ENCODE results near the gene LBHD2.

DNA sequence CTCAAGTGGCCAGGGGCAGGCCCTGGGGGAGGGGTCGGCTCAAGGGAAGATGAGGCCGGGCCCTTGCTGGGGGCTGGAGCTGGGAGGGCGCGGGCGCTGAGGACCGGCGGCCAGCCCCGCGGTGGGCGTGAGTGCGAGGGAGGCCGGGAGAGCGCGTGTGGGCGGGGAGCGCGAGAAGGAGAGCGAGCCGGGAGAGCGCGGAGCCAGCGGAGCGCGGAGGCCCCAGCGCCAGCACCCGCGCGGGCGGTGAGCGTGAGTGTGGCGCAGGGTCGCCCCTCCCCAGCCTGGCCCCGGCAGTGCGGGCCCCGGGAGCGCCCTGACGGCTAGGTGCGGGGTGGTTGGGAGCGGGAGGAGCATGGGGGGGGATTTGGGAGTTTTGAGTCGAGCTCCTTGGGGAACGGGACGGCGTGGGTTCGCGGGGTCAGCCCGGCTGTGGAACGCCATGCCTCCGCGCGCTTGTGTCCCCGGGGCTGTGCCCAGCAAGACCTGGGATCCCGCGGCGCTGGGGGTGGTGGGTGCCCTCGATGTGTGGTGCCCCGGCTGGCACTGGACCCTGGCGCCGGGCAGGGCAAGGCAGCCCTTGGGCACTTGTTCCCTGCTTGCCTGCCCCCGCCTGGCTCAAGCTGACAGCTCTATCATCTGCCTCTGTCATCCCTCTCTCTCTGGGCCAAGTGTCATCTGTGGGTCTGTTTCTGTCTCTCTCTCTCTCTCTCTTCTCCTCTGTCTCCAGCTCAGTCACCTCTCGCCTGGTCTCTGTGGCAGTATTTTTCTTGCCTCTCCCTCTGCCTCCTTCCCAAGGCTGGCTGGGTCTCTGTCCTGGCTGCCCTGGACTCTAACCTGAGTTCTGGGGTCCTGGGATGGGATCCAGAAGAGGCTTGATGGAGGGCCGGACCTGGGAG lies at the start of gene LBHD2:
- TF ChIP-seq ETS1 (IDR thresholded peaks at IDR 0.05): no peak
- no peak for TF ChIP-seq EZH2 (IDR thresholded peaks at IDR 0.05; ENCODE audit: low read depth, unreplicated experiment)
- TF ChIP-seq POLR2AphosphoS5 (IDR thresholded peaks at IDR 0.05; ENCODE audit: low read depth): no peak
- TF ChIP-seq, protein P1, sequence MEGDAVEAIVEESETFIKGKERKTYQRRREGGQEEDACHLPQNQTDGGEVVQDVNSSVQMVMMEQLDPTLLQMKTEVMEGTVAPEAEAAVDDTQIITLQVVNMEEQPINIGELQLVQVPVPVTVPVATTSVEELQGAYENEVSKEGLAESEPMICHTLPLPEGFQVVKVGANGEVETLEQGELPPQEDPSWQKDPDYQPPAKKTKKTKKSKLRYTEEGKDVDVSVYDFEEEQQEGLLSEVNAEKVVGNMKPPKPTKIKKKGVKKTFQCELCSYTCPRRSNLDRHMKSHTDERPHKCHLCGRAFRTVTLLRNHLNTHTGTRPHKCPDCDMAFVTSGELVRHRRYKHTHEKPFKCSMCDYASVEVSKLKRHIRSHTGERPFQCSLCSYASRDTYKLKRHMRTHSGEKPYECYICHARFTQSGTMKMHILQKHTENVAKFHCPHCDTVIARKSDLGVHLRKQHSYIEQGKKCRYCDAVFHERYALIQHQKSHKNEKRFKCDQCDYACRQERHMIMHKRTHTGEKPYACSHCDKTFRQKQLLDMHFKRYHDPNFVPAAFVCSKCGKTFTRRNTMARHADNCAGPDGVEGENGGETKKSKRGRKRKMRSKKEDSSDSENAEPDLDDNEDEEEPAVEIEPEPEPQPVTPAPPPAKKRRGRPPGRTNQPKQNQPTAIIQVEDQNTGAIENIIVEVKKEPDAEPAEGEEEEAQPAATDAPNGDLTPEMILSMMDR (conservative IDR thresholded peaks at IDR 0.05; ENCODE audit: low read depth in 2 of 2): no peak
- TF ChIP-seq CREB1 (CRISPR knock-in tag; IDR thresholded peaks at IDR 0.05; ENCODE audit: low read depth): no peak
- TF ChIP-seq, protein P2, sequence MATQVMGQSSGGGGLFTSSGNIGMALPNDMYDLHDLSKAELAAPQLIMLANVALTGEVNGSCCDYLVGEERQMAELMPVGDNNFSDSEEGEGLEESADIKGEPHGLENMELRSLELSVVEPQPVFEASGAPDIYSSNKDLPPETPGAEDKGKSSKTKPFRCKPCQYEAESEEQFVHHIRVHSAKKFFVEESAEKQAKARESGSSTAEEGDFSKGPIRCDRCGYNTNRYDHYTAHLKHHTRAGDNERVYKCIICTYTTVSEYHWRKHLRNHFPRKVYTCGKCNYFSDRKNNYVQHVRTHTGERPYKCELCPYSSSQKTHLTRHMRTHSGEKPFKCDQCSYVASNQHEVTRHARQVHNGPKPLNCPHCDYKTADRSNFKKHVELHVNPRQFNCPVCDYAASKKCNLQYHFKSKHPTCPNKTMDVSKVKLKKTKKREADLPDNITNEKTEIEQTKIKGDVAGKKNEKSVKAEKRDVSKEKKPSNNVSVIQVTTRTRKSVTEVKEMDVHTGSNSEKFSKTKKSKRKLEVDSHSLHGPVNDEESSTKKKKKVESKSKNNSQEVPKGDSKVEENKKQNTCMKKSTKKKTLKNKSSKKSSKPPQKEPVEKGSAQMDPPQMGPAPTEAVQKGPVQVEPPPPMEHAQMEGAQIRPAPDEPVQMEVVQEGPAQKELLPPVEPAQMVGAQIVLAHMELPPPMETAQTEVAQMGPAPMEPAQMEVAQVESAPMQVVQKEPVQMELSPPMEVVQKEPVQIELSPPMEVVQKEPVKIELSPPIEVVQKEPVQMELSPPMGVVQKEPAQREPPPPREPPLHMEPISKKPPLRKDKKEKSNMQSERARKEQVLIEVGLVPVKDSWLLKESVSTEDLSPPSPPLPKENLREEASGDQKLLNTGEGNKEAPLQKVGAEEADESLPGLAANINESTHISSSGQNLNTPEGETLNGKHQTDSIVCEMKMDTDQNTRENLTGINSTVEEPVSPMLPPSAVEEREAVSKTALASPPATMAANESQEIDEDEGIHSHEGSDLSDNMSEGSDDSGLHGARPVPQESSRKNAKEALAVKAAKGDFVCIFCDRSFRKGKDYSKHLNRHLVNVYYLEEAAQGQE (IDR thresholded peaks at IDR 0.05; ENCODE audit: unreplicated experiment): no peak
- TF ChIP-seq ZNF114 (CRISPR knock-in tag; IDR thresholded peaks at IDR 0.05): no peak
- no peak for TF ChIP-seq STAT1 (IDR thresholded peaks at IDR 0.05; ENCODE audit: unreplicated experiment)
- no peak for TF ChIP-seq EZH2phosphoT487 (IDR thresholded peaks at IDR 0.05; ENCODE audit: unreplicated experiment)
- no peak for TF ChIP-seq JUNB (IDR thresholded peaks at IDR 0.05; ENCODE audit: unreplicated experiment)
- TF ChIP-seq NANOG (IDR thresholded peaks at IDR 0.05; ENCODE audit: borderline replicate concordance): no peak
- TF ChIP-seq ZNF462 (CRISPR knock-in tag; IDR thresholded peaks at IDR 0.05): no peak
- no peak for TF ChIP-seq ZNF331 (CRISPR knock-in tag; IDR thresholded peaks at IDR 0.05; ENCODE audit: low read depth)

All from GM23338 (cell line).